Gastroesophageal sphincter (tissue), 4 donors: ENCODE data around the gene TKT. TPM values are rescaled to one million over a fixed set of nuclear protein-coding genes. Genes with fewer than 3 reads are reported as not detected.

Experiments used
- ATAC-seq: fragments of 150-250 bp; one replicate; pipeline ENCODE4 v1.9.1; 2016; ENCODE audit warnings: mild to moderate bottlenecking, moderate library complexity
- H3K27ac ChIP-seq, 4 donors: fragments of 200-600 bp; sonication (generic) in 3 of 4; 1 replicate in 3 of 4; 2 replicates in 1 of 4; pipeline ENCODE4 v1.5.1; 2016 to 2019
- H3K27me3 ChIP-seq: fragments of 200-600 bp; sonication (generic); one replicate; pipeline ENCODE4 v1.5.1; 2019
- H3K36me3 ChIP-seq, 2 donors: fragments of 200-600 bp; sonication (generic); one replicate each; pipeline ENCODE4 v1.5.1; 2019; ENCODE audit warnings: control low read depth in 1 of 2
- H3K4me1 ChIP-seq, 3 donors: fragments of 200-600 bp; sonication (generic); 1 replicate in 2 of 3; 2 replicates in 1 of 3; pipeline ENCODE4 v1.5.1; 2016 to 2019; ENCODE audit warnings: control low read depth in 2 of 3
- H3K4me3 ChIP-seq, 2 donors: fragments of 200-600 bp; sonication (generic); one replicate each; pipeline ENCODE4 v1.5.1; 2019; ENCODE audit warnings: mild to moderate bottlenecking in 1 of 2, moderate library complexity in 1 of 2
- H3K9me3 ChIP-seq, 3 donors: fragments of 200-600 bp; sonication (generic); one replicate each; pipeline ENCODE4 v1.5.1; 2017 to 2019; ENCODE audit warnings: control low read depth in 2 of 3
- EP300 ChIP-seq: sonication (generic); formaldehyde crosslinking; IDR thresholded peaks from one replicate; pipeline ENCODE4 v1.6.1; 2017; ENCODE audit warnings: antibody characterized with exemption, mild to moderate bottlenecking
- POLR2A ChIP-seq, 2 donors: fragments of 450-650 bp; IDR thresholded peaks; one replicate each; pipeline ENCODE4 v1.6.1; 2017; ENCODE audit warnings: antibody characterized with exemption in 2 of 2, mild to moderate bottlenecking in 2 of 2, moderate library complexity in 1 of 2
- POLR2AphosphoS5 ChIP-seq: sonication (generic); formaldehyde crosslinking; IDR thresholded peaks from one replicate; pipeline ENCODE4 v1.6.1; 2017; ENCODE audit warnings: antibody characterized with exemption
- WGBS, 2 donors: methylation state at CpG; one replicate each; pipeline ENCODE4 v1.1.5; 2018; ENCODE audit warnings: low coverage in 1 of 2; 5-methylcytosine and 5-hydroxymethylcytosine counted together
- total RNA-seq, 4 donors: library from RNA; depleted of rRNA; stranded (reverse); fragments of >200 nt; gene quantifications; one replicate each; pipeline ENCODE4 v1.1.0, GENCODE V29; 2016
- TF ChIP-seq, protein P1 (sequence below), 4 experiments: fragments of 200-600 bp in 2 of 4; fragments of 450-650 bp in 2 of 4; sonication (generic) in 1 of 4; IDR thresholded peaks; one replicate each; pipeline ENCODE4 v1.5.1; 2017 to 2019; ENCODE audit warnings: antibody characterized with exemption in 4 of 4, mild to moderate bottlenecking in 2 of 4, moderate library complexity in 2 of 4

Gene TKT
- total RNA-seq, 4 donors from 2014 or later = 218 to 386 (median 278) TPM

DNA sequence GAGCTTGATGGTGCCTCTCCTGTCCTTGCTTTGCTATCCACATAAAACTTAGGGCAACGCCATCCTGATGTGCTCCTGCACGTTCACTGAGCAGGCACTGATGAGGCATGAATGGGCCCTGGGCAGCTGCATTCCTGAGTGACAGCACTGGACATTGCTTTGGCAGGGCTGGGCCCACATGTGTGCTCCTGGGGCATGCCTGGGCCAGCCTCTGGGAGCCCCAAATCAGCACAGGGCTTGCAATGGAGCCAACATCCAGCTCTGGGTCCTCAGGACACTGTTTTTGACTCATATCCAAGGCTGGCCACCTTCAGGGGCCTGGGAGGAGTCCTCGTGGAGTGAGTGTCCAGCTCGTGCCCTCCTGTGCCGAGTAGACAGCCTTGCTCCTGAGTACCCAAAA, 5.9 kb upstream of the TKT start:
- Histone ChIP-seq H3K9me3 (no peaks in the 10 kb centered on the region), H3K4me3 (no peak overlapping the region), H3K36me3 (no peaks in the 10 kb centered on the region), H3K27ac (no peak overlapping the region), H3K27me3 (no peaks in the 10 kb centered on the region), H3K4me1 (peaks cover 0 to 5% (median 0%) of the 10 kb centered on the region in 3 donors)
- 60% methylated on average over 1 of the region's 5 CpGs; no CpG with 5 or more reads in 1 of the 2 donors for WGBS, 2 donors
- TF ChIP-seq, protein P1, sequence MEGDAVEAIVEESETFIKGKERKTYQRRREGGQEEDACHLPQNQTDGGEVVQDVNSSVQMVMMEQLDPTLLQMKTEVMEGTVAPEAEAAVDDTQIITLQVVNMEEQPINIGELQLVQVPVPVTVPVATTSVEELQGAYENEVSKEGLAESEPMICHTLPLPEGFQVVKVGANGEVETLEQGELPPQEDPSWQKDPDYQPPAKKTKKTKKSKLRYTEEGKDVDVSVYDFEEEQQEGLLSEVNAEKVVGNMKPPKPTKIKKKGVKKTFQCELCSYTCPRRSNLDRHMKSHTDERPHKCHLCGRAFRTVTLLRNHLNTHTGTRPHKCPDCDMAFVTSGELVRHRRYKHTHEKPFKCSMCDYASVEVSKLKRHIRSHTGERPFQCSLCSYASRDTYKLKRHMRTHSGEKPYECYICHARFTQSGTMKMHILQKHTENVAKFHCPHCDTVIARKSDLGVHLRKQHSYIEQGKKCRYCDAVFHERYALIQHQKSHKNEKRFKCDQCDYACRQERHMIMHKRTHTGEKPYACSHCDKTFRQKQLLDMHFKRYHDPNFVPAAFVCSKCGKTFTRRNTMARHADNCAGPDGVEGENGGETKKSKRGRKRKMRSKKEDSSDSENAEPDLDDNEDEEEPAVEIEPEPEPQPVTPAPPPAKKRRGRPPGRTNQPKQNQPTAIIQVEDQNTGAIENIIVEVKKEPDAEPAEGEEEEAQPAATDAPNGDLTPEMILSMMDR (IDR thresholded peaks at IDR 0.05) = no peak
- TF ChIP-seq POLR2AphosphoS5 (no peak), EP300 (no peak), POLR2A (IDR thresholded peaks at IDR 0.05) (no peak)
- ATAC-seq = no peak

DNA sequence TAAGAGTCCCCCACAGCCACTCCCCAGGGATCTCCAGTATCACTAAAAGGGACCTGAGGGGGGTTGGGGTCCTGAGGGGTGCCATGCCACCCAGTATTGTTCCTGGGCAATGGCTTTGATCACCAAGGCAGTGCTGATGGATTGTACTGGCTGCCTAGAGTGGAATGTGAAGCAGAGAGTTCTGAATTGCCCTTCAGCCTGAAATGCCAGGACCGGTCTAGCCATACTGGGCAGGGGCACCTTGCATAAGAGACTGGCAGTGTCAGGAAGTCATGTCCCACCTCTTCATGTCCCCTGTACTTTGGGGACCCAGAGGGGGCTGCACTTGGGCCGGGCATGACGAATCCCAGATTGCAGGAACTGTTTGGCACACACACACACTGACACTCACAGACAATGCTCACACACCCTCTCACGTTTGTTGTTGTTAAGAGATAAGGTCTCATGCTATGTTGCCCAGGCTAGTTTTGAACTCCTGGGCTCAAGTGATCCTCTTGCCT, 4.5 kb upstream of the TKT start:
- no peaks in the 10 kb centered on the region for H3K36me3 ChIP-seq
- ATAC-seq = no peak
- WGBS, 2 donors = 76% methylated on average over 2 of the region's 4 CpGs; no CpG with 5 or more reads in 1 of the 2 donors
- H3K27me3 ChIP-seq = no peaks in the 10 kb centered on the region
- H3K27ac ChIP-seq = no peak overlapping the region
- no peak for TF ChIP-seq POLR2A (IDR thresholded peaks at IDR 0.05)
- no peak for TF ChIP-seq POLR2AphosphoS5
- no peak for TF ChIP-seq EP300
- TF ChIP-seq, protein P1 (IDR thresholded peaks at IDR 0.05) = no peak
- peaks cover 0 to 11% (median 0%) of the 10 kb centered on the region in 3 donors for H3K4me1 ChIP-seq
- H3K4me3 ChIP-seq = no peak overlapping the region
- H3K9me3 ChIP-seq = no peaks in the 10 kb centered on the region

DNA sequence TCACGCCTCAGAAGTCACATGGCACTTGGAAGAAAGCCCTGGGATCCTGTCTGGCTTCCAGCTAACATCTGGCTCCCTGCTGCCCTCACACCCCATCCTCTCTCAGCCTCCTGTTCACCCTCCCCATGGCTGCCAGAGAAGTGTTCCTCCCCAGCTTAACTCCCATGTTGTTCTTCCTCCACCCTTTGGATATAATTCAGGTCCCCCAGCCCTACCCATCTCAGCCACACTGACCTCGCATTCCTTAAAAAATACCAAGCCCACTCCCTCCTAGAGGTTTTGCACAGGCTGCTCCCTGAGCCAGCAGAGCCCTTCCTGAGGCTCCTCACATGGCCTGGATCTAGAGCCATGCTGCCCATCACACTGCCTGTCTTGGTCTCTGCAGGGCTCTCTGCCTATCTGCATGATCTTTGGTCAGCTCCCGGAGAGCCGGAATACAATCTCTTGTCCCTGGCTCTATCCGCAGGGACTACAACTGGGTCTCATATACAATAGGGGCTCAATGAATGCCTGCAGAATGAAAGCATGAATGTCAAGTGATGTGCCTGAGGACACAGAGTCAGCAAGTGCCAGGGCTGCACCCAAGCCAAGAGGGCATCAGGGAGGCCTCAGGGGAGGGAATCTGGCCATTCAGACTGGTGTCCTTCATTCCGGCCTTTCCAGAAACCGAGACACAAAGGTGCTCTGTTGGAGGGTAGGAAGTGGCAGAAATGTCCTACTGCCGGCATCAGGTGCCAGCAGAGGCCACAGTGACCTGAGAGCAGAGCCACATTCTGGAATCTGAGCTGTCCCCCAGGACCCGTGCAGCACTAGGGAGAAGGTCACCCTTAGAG, 3.8 kb upstream of the TKT start:
- no peaks in the 10 kb centered on the region for H3K36me3 ChIP-seq
- no peak overlapping the region for H3K4me3 ChIP-seq
- WGBS, 2 donors = 63 to 75% methylated on average over 2 to 5 of the region's 9 CpGs
- no peaks in the 10 kb centered on the region for H3K27me3 ChIP-seq
- no peaks in the 10 kb centered on the region for H3K9me3 ChIP-seq
- H3K27ac ChIP-seq = peak overlapping the region in 1 of 4 donors; percentile 6
- TF ChIP-seq POLR2A (IDR thresholded peaks at IDR 0.05) (no peak), POLR2AphosphoS5 (no peak), EP300 (no peak)
- TF ChIP-seq, protein P1 (IDR thresholded peaks at IDR 0.05) = no peak
- H3K4me1 ChIP-seq = peaks cover 0 to 8% (median 0%) of the 10 kb centered on the region in 3 donors
- no peak for ATAC-seq

DNA sequence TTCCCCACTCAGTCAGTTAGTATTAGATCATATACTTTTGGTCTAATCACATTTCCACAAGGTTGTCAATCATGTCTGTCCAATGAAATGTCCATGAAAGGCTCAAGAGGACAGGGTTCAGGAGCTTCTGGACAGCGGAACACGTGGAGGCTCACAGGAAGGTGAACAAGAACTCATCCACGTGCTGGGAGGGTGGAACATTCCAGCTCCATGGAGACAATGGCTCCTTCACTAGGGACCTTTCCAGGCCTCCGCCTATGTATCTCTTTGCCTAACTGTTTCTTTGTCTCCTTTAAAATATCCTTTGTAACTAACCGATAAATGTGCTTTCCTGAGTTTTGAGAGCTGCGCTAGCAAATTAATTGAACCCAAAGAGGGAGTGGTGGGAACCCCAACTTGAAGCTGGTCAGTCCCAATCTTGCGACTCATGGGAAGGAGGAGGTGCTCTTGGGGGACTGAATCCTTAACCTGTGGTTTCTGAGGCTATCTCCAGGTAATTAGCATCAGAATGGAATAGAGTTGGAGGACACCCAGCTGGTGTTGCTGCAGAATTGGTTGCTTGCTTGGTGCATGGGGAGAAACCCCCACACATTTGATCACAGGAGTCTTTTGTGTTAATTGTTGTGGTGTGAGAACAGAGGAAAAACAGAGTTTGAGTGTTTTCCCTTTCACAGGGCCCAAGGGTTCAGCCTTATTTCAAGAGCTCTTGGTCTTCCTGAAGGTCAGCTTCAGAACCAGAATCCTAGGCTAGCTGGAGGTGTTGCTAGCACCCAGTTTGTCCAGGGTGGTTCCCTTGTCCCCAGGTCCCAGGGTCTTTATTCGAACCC, 3.0 kb upstream of the TKT start:
- Histone ChIP-seq H3K9me3 (no peaks in the 10 kb centered on the region), H3K4me3 (no peak overlapping the region), H3K27me3 (no peaks in the 10 kb centered on the region), H3K27ac (peak overlapping the region in 1 of 4 donors; percentile 6), H3K4me1 (peaks cover 0 to 15% (median 7%) of the 10 kb centered on the region in 3 donors), H3K36me3 (no peaks in the 10 kb centered on the region)
- TF ChIP-seq, protein P1 (IDR thresholded peaks at IDR 0.05) = no peak
- no peak for TF ChIP-seq POLR2A (IDR thresholded peaks at IDR 0.05)
- 77 to 81% methylated on average over 5 to 8 of the region's 8 CpGs for WGBS, 2 donors
- ATAC-seq = no peak
